ENCODE data around the gene SDK2.
"Not testable (repeated sequence)": the region's sequence is repeated elsewhere in the genome, so short reads cannot be mapped to it uniquely, and the experiment has no call there.

The SDK2 gene

DNA sequence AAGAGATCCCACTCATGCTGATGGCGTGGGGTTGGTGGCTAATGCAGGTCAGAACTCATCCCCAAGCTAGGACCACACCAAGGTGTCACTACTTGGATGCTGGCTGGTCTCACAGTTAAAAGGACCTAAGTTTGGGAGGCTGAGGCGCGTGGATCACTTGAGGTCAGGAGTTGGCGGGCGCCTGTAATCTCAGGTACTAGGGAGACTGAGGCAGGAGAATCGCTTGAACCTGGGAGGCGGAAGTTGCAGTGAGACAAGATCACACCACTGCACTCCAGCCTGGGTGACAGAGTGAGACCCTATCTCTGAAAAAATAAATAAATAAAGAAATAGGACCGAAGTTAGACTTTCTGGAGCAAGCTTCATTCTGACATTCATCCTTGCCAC lies 325.8 kb downstream of the SDK2 start:
- DNase-seq (ENCODE audit: low read depth), result no peak

DNA sequence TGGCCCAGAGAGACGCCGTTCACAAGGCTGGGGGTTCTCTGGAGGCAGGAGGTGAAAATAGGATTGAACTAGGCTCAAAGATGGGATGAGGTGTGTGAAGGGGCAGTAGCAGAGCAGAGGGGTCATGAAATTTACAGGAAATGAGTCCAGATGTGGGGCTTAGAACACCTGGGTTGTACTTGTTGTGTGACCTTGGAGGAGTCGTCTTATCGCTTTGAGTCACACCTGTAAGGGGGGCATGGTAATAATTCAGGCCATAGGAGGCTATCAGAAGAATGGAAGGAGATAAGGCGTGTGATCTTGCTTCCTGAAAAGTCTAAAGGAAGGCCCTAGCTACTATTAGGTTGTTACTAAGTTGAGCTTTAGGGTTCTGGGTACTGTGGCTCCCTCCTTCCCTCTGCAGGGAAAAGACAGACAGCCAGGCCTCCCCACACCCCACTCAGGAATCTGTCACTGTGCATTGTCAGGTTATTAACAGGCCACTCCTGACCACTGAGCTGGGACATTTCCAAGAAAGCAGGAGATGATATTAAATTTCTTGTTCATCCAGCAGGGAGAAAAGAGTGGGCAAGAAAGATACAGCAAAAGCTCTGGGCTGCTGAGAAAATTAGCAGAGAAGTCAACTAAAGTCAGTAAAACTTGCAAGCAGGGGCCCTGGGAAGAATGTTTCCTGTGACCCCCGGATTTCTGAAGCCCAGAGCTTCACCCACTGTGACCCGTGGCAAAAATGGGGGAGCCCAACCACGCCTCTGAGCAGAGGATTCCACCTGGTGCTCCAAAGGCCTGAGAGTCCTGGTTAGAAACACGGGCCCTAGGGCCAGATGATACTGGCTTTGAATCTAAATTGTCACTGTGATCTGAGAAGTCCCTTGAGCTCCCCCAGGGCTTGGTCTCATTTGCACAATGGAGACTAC lies 326.5 kb downstream of the SDK2 start:
- DNase-seq (ENCODE audit: low read depth), result no peak

DNA sequence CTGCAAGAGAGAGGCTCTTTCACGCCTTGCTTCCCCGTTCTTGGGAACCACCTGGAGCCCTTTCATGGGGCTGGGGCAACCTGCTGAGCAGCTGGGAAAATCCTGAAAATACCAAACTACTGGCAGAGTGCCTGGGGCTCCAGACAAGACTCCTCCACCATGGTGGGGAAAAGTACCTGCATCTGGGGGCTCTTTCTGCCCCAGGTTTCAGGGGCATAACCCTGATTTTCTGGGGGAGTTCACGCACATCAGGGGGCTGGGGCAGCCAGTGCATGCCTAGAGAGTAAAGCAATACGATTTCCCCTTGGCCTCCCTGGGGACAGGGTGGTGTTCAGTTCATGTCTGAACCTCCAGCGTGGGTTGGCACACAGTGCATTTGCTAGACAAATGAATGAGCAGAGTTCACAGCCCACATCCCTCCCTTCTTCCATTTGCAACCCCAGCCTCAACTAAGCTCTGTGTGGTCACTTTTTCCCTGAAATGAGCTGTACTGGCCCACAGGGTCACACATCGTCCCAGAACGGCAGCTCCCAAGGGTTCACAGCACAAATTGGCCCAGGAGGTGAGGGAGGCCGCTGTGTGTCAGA lies 327.2 kb downstream of the SDK2 start:
- no peak for DNase-seq (ENCODE audit: low read depth)

DNA sequence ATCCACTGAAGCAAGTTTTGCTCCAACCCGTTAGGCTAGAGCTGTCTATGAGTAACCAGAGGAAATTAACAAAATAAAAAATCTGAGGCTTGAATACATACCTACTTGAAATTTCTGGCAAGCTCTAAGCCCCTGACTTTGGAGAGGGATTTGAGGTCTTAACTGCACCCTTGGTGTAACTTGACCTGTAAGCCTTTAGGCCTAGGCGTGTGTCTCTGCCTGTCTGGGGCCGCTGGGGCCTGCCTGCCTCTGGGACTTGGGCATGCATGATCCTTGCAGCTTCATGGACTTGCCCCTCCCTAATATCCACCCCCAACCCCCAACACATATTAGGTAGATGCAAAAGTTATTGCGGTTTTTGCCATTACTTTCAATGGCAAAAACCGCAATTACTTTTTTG lies 328.8 kb downstream of the SDK2 start:
- no peak for DNase-seq (ENCODE audit: low read depth)

DNA sequence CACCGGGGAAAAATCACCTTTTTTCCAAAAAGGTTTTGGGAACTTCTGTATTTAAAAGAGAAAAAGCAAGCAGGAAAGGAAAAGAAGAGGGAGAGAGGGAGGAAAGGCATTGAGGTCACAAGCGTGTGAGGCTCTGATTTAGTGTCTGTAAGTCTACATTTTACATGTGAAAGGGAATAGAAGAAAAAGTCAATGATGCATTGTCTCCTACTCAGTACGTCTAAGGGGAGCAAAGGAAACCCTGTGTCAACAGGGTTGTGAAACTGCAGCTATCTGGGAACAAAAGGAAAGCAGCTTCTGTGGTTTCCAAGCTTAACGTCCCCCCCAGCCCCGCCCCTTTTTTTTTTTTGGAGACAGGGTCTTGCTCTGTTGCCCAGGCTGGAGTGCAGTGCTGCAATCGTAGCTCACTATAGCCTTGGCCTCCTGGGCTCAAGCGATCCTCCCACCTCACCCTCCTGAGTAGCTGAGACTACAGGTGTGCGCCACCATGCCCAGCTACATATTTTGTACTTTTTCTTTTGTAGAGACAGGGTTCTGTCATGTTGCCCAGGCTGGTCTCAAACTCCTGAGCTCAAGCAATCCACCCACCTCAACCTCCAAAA lies 330.6 kb downstream of the SDK2 start:
- no peak for DNase-seq (ENCODE audit: low read depth)

DNA sequence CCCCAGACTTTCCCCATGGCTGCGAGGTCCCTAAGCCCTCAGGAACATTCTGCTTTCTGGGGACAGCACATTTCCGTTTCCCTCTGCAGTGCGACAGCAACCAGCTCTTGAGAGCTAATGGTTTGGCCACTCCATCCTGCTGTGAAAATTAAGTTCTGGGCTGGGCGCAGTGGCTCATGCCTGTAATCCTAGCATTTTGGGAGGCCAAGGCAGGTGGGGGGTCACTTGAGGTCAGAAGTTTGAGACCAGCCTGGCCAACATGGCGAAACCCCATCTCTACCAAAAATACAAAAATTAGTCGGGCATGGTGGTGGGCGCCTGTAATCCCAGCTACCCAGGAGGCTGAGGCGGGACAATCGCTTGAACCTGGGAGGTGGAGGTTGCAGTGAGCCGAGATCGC lies 331.4 kb downstream of the SDK2 start:
- DNase-seq (ENCODE audit: low read depth), result not testable (repeated sequence)

DNA sequence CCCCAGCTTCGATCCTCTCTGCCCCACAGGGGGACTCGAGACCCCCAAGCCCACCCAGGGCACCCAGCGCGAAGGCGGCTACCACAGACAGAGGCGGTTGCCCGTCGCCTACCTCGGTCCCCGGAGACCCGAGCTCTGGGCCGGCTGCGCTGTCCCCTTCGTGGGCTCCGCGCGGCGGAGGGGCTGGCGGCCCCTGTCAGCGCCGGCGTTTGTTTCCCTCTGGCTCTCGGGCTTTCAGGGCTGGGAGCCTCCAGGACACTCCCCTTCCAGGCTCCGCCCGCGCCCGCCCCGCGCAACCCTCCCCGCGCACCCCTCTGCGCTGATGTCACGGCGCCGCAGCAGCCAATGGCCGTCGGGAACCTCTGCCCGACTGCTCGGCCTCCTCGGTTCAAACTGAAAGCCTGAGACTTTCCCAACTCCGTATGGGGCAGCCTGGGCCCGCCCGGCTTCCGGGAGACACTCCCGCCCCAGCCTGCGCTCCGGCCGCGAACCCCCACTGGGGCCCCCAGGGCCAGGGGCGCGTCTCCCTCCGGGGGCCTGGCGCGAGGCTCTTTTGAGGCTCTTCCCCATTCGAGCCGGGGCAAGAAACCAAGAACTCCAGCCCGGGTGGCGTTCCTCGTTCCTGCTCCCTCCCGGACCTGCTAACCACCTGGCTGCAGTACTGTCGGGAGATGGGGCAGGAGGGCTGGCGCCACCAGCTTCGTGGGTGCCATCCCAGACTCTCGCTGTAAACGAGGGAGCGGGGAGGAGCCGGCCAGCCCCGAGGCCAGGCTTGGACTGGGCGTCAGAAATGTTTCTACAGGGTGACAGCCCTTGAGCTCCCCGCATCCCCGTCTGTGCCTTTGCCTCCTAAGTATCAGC lies 332.2 kb downstream of the SDK2 start, which contains the start of gene CDC42EP4:
CDC42EP4 (minus strand) TSS at position 221 of the 861 bp plus-strand sequence. CDS start 25,501 bp downstream, outside the sequence.
- DNase-seq (ENCODE audit: low read depth), result peak; percentile 87

DNA sequence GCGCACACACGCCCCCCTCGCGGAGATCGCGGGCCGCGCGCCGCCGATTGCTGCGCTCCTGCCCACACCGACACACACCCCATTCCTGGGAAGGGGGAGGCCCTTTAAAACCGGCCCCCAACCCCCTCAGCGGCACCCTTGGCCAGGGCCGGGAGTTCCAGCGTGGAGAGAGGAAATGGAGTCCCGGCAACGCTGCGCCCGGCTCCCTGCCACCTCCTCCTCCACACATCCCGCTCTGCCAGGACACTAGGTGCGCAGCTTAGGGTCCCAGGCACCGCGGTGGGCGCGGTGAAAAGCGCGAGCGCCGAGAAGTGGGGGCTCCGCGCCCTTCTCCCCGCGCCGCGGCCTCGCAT lies 332.8 kb downstream of the SDK2 start:
- no peak for DNase-seq (ENCODE audit: low read depth)

DNA sequence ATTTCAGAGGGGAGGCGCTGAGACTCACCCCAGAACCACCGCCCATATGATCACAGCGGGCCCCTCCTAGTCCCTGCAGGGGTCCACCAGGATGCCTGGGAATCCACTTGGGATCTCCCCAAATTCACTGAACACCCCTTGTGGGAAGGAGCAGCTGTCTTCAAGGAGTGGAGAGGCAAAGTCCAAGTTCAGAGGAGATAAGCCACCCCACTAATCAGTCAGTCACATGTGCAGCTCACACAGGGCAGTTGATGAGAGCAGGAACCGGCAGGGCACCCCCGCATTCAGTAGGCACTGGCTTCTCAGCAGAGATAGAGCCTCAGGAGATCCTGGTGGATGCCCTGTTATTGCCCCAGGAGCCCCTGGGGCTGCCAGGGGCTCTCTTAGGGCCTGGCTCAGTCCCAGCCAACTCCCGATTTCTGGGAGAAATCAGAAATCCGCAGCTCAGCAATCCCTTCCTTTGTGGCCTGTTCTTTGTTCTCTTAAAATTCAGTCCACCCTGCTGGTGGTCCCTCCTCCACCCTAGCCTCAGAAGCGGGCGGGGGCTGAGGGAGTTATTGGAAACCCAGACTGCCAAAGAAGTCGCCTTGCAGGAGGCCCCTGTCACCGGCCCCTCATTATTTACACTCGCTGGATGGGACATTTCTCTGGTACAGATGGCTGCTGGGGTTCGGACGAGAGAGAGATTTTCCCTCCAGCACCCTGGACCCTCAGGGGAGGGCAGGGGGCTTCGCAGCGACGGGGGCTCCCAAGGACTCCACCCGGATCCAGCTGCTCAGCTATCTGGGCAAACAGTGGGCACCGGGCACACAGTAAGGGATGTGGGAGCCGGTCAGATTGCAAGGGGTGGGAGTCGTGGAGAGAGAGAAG lies 334.3 kb downstream of the SDK2 start:
- DNase-seq (ENCODE audit: low read depth), result no peak

DNA sequence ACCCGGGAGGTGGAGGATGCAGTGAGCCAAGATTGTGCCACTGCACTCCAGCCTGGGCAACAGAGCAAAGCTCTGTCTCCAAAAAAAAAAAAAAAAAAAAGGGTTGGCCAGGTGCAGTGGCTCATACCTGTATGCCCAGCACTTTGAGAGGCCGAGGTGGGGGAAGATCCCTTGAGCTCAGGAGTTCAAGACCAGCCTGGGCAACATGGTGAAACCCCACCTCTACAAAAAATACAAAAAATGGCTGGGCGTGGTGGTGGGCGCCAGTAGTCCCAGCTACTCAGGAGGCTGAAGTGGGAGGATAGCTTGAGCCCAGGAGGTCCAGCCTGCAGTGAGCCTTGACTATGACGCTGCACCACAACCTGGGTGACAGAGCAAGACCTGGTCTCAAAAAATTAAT lies 335.3 kb downstream of the SDK2 start:
- not testable (repeated sequence) for DNase-seq (ENCODE audit: low read depth)

DNA sequence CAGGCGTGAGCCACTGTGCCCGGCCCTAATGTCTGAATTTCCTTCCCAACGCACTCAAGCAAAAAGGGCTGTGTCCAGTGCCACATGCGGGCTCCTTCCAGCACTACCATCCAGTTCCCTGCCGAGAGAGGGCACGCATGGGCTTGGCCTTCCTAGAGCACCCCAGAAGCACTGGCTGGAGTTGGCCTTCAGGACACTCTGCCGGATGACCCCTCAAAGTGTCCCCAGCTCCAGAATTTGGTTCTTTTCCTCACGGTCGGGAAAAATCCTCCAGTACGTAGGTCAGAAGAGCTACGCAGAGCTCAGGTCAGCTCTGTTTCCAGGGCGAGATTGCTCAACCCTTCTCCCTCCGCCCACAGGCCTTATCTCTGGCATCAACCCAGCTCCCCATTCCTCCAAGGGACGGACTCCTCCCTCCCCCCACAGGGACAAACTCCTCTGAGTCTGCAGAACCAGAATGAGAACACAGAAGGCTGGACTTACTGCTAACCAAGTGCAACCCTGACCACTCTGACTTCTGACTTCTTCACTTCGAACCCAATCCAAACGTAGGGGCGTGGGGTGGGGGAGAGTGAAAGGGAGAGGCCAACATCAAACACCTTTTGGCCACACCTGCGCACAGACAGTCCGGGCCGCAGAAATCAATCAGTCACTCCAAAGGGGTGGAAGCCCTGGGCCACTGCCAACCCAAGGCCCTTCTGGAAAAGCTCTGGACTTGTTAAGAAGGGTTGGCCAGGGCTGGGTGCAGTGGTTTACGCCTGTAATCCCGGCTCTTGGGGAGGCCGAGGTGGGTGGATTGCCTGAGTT lies 336.0 kb downstream of the SDK2 start:
- peak; percentile 57 for DNase-seq (ENCODE audit: low read depth)

DNA sequence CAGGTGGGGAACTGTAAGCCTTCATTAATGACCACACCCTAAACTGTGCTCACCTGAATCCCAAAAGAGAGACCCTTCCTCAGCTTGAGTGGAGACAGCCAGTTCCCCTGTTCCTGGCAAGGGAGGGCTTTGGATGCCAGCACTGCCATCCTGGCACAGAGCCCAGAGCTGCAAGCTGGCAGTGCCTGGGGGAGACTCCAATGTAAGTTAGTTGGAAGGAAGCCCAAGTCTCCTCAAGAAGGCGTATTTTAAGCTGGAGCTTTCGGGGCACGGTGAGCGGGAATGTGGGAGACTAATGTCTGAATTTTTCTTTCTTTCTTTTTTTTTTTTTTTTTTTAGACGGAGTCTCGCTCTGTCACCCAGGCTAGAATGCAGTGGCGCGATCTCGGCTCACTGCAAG lies 337.1 kb downstream of the SDK2 start:
- no peak for DNase-seq (ENCODE audit: low read depth)

DNA sequence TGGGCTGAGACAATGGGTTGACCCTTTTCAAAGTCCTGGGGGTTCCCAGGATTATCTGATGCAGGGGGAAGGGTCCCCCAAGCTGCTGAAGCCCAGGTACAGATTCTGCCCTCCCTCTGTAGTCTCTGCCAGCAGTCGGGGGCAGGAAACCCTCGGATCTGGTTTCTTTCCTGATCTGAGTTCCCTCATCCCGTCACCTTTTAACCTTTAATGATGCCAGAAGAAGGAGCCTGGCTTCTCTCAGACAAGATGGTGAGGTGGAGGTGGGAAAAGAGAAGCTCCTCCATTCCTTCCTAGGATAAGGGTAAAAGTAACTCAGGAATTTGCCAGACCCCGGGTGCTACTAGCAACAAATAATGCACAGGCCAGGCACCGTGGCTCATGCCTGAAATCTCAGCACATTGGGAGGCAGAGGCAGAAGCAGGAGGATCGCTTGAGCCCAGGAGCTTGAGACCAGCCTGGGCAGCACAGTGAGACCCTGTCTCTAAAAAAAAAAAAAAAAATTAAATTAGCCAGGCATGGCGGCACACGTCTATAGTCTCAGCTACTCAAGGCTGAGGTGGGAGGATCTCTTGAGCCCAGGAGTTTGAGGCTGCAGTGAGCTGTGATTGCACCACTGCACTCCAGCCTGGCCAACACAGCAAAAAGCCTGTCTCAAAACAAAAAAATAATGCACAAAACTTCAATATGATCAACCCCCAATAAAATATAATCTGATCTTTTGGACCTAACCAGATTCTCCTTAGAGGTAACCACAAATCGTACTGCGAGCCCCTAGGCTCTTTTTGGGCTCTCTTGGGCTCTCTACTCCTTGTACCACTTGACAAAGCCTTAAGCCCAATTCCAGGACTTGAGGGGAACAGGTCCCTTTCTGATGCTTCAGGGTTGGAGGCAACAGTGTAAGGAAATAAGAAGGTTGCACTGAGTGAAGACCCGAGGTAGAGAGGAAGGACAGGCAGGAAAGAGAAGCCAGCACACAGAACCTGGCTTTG lies 338.1 kb downstream of the SDK2 start:
- no peak for DNase-seq (ENCODE audit: low read depth)

DNA sequence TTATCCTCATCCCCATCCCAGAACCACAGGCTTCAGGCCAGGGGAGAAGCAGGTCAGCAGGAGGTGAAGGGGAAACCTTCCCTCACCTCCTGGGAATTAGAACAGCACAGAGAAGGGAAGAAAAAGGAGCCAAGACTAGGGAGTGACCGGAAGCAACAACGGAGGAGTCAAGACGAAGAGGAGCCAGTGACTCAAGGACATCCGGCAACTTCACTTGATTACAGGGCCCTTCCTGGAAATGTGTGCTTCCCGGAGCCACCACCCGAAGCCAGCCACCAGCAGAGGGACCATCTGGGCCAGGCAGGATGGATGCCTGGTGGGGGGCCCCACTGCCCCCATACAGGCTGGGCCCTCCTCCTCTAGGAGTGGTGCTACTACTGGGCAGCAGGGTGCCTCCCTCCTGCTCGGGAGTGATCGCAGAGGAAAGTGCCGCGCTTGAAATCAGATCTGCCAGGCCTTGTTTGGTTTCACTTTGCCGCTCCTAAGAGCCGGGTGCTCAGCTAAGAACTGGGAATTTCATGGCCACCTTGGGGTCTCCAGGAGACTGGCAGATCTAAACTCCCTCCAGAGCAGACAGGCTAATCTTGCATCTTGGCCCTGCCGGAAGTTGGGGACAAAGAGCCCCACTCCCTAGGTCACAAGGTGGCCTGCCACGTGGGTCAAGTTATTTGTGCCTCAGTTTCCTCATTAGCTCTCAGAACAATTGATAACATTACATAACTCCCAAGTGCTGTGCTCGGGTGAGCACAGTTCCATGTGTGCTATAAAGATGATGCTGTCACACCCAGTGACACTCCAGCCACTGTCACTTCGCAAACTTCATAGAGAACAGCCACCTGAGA lies 339.1 kb downstream of the SDK2 start:
- DNase-seq (ENCODE audit: low read depth), result peak; percentile 70

DNA sequence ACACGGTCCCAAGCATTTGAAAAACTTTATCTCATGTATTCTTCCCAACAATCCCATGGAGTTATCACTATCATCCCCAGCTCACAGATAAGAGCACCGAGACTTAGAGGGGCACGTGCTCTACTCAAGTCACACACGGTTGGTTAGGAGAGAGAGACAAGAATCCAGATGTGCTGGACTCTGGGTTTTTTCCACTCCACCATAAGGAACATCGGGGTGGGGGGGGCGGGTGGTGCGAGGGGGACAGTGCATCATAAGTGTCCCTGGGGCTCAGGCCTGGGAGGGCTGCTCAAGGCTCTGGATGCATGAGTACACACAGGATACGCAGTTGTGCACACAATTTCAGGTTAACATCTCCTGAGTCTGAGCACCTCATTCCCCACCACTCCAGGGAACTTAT lies 339.8 kb downstream of the SDK2 start:
- DNase-seq (ENCODE audit: low read depth), result no peak

DNA sequence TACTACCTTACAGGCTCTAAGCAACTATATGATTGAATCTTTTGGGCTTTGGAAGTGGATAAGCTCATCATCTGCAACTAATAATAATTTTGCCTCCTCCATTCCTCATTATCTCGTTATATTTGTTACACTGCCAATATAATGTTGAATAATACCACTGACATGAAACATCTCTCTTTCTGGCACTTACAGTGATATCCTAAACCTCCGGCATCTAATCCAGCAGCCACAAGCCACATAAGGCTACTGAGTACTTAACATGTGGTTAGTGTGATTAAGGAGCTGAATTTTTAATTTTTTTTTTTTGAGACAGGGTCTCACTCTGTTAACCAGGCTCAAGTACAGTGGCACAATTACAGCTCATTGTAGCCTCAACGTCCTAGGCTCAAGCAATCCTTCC lies 342.1 kb downstream of the SDK2 start:
- DNase-seq (ENCODE audit: low read depth), result no peak

DNA sequence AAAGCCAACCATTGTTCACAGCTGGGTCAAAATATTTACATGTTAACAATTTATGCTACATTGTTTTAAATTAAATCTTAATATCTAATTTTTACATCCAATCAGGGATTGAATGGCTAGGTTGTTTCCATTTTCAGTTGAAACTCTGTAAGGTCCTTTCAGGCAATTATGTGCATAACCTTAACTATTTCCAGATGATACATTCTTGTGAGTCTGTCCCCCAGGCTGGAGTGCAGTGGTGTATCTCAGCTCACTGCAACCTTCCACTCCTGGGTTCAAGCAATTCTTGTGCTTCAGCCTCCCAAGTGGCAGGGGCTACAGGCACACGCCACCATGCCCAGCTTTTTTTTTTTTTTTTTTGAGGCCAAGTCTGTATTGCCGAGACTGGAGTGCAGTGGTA lies 342.9 kb downstream of the SDK2 start:
- DNase-seq (ENCODE audit: low read depth), result no peak

DNA sequence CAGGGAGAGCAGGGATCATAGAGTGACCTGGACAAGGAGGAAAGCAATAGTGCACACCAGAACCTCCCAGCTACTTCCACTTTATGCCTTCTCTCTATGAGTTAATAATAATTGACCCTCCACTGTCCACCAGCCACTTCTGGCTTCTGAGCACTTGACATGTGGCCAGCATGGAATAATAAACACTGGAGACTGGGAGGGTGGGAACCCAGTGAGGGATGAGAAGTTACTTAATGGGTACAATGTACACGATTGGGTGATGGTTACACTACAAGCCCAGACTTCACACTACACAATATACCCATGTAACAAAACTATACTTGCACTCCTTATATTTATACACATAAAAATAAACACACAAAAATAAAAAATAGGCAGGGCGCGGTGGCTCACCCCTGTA lies 343.9 kb downstream of the SDK2 start:
- DNase-seq (ENCODE audit: low read depth), result no peak
